IPS-NIHi11 (cell line): ENCODE data around the gene RBM4B.
"Not testable (repeated sequence)": the region's sequence is repeated elsewhere in the genome, so short reads cannot be mapped to it uniquely, and the experiment has no call there.

ENCODE experiments used
- DNase-seq: peaks from one replicate; pipeline ENCODE4 v3.0.0; 2012; ENCODE audit warnings: mixed read lengths, low spot score

The RBM4B gene

GRCh38 chr11:66641834-66642233, 35.9 kb downstream of the RBM4B start:
- no peak for DNase-seq

GRCh38 chr11:66639814-66640340, 37.8 kb downstream of the RBM4B start:
- not testable (repeated sequence) for DNase-seq

GRCh38 chr11:66639066-66639813, 38.4 kb downstream of the RBM4B start:
- no peak for DNase-seq

GRCh38 chr11:66638177-66639065, 39.3 kb downstream of the RBM4B start, which contains the start of gene RBM4:
TSS of gene RBM4 (plus strand) at chr11:66638703. CDS start at chr11:66639712, 1,009 bp downstream.
- DNase-seq, result peak; percentile 97

- no peak for DNase-seq
Measured at GRCh38 chr11:66637557-66638176, 40.0 kb downstream of the RBM4B start.

GRCh38 chr11:66636411-66636810, 41.3 kb downstream of the RBM4B start:
- DNase-seq, result no peak

GRCh38 chr11:66632952-66633351, 44.7 kb downstream of the RBM4B start:
- DNase-seq, result no peak

- no peak for DNase-seq
Measured at GRCh38 chr11:66631883-66632282, 45.8 kb downstream of the RBM4B start.

GRCh38 chr11:66629356-66629755, 48.3 kb downstream of the RBM4B start:
- no peak for DNase-seq

GRCh38 chr11:66628061-66628603, 49.6 kb downstream of the RBM4B start:
- no peak for DNase-seq

GRCh38 chr11:66626926-66627325, 50.8 kb downstream of the RBM4B start:
- no peak for DNase-seq

GRCh38 chr11:66626382-66626781, 51.3 kb downstream of the RBM4B start:
- DNase-seq, result no peak

GRCh38 chr11:66625752-66626149, 51.9 kb downstream of the RBM4B start:
- no peak for DNase-seq

GRCh38 chr11:66625041-66625751, 52.5 kb downstream of the RBM4B start:
- DNase-seq, result no peak

GRCh38 chr11:66624450-66624849, 53.2 kb downstream of the RBM4B start:
- no peak for DNase-seq

- DNase-seq, result no peak
Measured at GRCh38 chr11:66619080-66619554, 58.6 kb downstream of the RBM4B start.

GRCh38 chr11:66617155-66617834, 60.4 kb downstream of the RBM4B start:
- DNase-seq, result no peak

GRCh38 chr11:66616379-66617154, 61.1 kb downstream of the RBM4B start, which contains the start of gene RBM14:
TSS of gene RBM14 (plus strand) at chr11:66616630. CDS start at chr11:66616721, 91 bp downstream.
- peak; percentile 98 for DNase-seq
